Keratinocyte (primary cell): ENCODE measurements around the gene LARGE1. TPM values are rescaled to one million over a fixed set of nuclear protein-coding genes. Genes with fewer than 3 reads are reported as not detected.

Source experiments
- DNase-seq: peaks from one replicate; pipeline ENCODE4 v3.0.0-alpha.2; 2011; ENCODE audit warnings: low read depth, missing footprints, low spot score
- FAIRE-seq: peaks from 2 replicates; lab custom pipeline; 2011; peaks lifted over from hg19 to GRCh38; lab: Jason Lieb, UNC
- H2AFZ ChIP-seq: 2 replicates; pipeline ENCODE4 v1.6.0; 2012; ENCODE audit warnings: low read length, control low read depth, inconsistent platforms; ENCODE audit not compliant: control insufficient read depth
- H3K27ac ChIP-seq: 2 replicates; pipeline ENCODE4 v1.5.1; 2011; ENCODE audit warnings: low read length; ENCODE audit not compliant: control insufficient read depth, insufficient read depth
- H3K27me3 ChIP-seq: 3 replicates; pipeline ENCODE4 v1.6.0; 2011; ENCODE audit warnings: low read length; ENCODE audit not compliant: control insufficient read depth, insufficient read depth; ENCODE audit errors: extremely low read depth
- H3K36me3 ChIP-seq, 2 experiments: 2 replicates in 1 of 2; 3 replicates in 1 of 2; pipeline ENCODE4 v1.5.1; 2011; ENCODE audit warnings: low read length in 2 of 2, mild to moderate bottlenecking in 1 of 2; ENCODE audit not compliant: control insufficient read depth in 2 of 2, insufficient read depth in 2 of 2; ENCODE audit errors: extremely low read depth in 1 of 2
- H3K4me1 ChIP-seq: 3 replicates; pipeline ENCODE4 v1.5.1; 2011; ENCODE audit warnings: low read length; ENCODE audit not compliant: control insufficient read depth, insufficient read depth; ENCODE audit errors: extremely low read depth
- H3K4me2 ChIP-seq: 3 replicates; pipeline ENCODE4 v1.6.0; 2011; ENCODE audit warnings: low read depth, low read length; ENCODE audit not compliant: control insufficient read depth, insufficient read depth; ENCODE audit errors: extremely low read depth
- H3K4me3 ChIP-seq, 3 experiments: fragments of 200-600 bp in 1 of 3; sonication (generic) in 1 of 3; 2 replicates in 2 of 3; 3 replicates in 1 of 3; pipeline ENCODE4 v1.5.1; 2011 to 2016; ENCODE audit warnings: low read length in 3 of 3, mild to moderate bottlenecking in 3 of 3, control low read depth in 2 of 3, inconsistent platforms in 1 of 3, low read depth in 1 of 3, mixed read lengths in 1 of 3, mixed run types in 1 of 3, moderate library complexity in 1 of 3; ENCODE audit not compliant: control insufficient read depth in 2 of 3, insufficient read depth in 2 of 3; ENCODE audit errors: extremely low read depth in 1 of 3
- H3K79me2 ChIP-seq: 2 replicates; pipeline ENCODE4 v1.6.0; 2012; ENCODE audit warnings: low read length; ENCODE audit not compliant: control insufficient read depth, insufficient read depth
- H3K9ac ChIP-seq: 3 replicates; pipeline ENCODE4 v1.6.0; 2011; ENCODE audit warnings: low read length; ENCODE audit not compliant: control insufficient read depth, insufficient read depth; ENCODE audit errors: extremely low read depth
- H3K9me1 ChIP-seq: 3 replicates; pipeline ENCODE4 v1.6.0; 2011; ENCODE audit warnings: low read length; ENCODE audit not compliant: control insufficient read depth, insufficient read depth; ENCODE audit errors: extremely low read depth
- H3K9me3 ChIP-seq: 2 replicates; pipeline ENCODE4 v1.5.1; 2012; ENCODE audit warnings: low read depth, low read length; ENCODE audit not compliant: control insufficient read depth
- H4K20me1 ChIP-seq: 3 replicates; pipeline ENCODE4 v1.6.0; 2011; ENCODE audit warnings: low read length; ENCODE audit not compliant: control insufficient read depth, insufficient read depth; ENCODE audit errors: extremely low read depth
- CTCF ChIP-seq, 3 experiments: IDR thresholded peaks in 1 of 3; conservative IDR thresholded peaks in 1 of 3; optimal IDR thresholded peaks in 1 of 3; 2 replicates in 2 of 3; 3 replicates in 1 of 3; pipeline versions ENCODE3 to v1.5.1; 2011; ENCODE audit warnings: low read length in 3 of 3, mild to moderate bottlenecking in 3 of 3, moderate library complexity in 2 of 3, control low read depth in 1 of 3, inconsistent platforms in 1 of 3; ENCODE audit not compliant: insufficient read depth in 2 of 3; ENCODE audit errors: extremely low read depth in 1 of 3
- EZH2 ChIP-seq: IDR thresholded peaks from one replicate; pipeline ENCODE4 v1.6.1; 2012; ENCODE audit warnings: inconsistent platforms, mild to moderate bottlenecking, low read length, moderate library complexity
- dilution Hi-C: fragments of 300-500 bp; cut with MboI; formaldehyde crosslinking; loops from one replicate; pipeline ENCODE4 v1.7.0; 2020; ENCODE audit warnings: low sequenced_read_pairs; ENCODE audit not compliant: extremely low pct_ligation_motif_present
- polyA plus RNA-seq, 5 experiments: library from polyadenylated mRNA; depleted of rRNA in 3 of 5; stranded (reverse) in 3 of 5; stranded (forward) in 1 of 5; unstranded in 1 of 5; fragments of >200 nt; gene quantifications; 1 replicate in 1 of 5; 2 replicates in 3 of 5; 3 replicates in 1 of 5; pipeline versions ENCODE4 v1.2.1 to v1.2.3, GENCODE V29; 2011 to 2012; ENCODE audit warnings: missing spikeins in 2 of 5, low read depth in 1 of 5, low replicate concordance in 1 of 5

Gene LARGE1
- polyA plus RNA-seq, 1 donor (not counting 4 experiments of a cell fraction or from before 2014, with no cell fraction given): 4.5 TPM

GRCh38 chr22:33677536-33677935, 242.7 kb downstream of the LARGE1 start:
- Histone ChIP-seq H3K36me3 (no peaks in the 10 kb centered on the region), H2AFZ (no peak overlapping the region), H3K9ac (no peak overlapping the region), H3K9me3 (no peaks in the 10 kb centered on the region), H3K27ac (no peak overlapping the region), H4K20me1 (no peaks in the 10 kb centered on the region), H3K9me1 (no peaks in the 10 kb centered on the region), H3K4me2 (no peak overlapping the region), H3K4me1 (no peaks in the 10 kb centered on the region), H3K4me3 (no peak overlapping the region), H3K27me3 (no peaks in the 10 kb centered on the region), H3K79me2 (no peaks in the 10 kb centered on the region)
- TF ChIP-seq CTCF (optimal IDR thresholded peaks at IDR 0.05 in 1 of 3, IDR thresholded peaks at IDR 0.05 in 1 of 3, conservative IDR thresholded peaks at IDR 0.05 in 1 of 3; ENCODE audit: extremely low read depth in 1 of 3, insufficient read depth in 2 of 3, low read length in 3 of 3) (no peak), EZH2 (no peak)
- FAIRE-seq (no peak), DNase-seq (no peak)
- dilution Hi-C loops: no loop called here

- H3K36me3 ChIP-seq: no peaks in the 10 kb centered on the region
- no peak overlapping the region for H3K4me3 ChIP-seq
- no peak overlapping the region for H3K9ac ChIP-seq
- no peaks in the 10 kb centered on the region for H4K20me1 ChIP-seq
- FAIRE-seq (no peak), DNase-seq (no peak)
- no peaks in the 10 kb centered on the region for H3K4me1 ChIP-seq
- no peaks in the 10 kb centered on the region for H3K79me2 ChIP-seq
- TF ChIP-seq CTCF (optimal IDR thresholded peaks at IDR 0.05 in 1 of 3, IDR thresholded peaks at IDR 0.05 in 1 of 3, conservative IDR thresholded peaks at IDR 0.05 in 1 of 3; ENCODE audit: extremely low read depth in 1 of 3, insufficient read depth in 2 of 3, low read length in 3 of 3) (no peak), EZH2 (no peak)
- no peaks in the 10 kb centered on the region for H3K9me3 ChIP-seq
- H2AFZ ChIP-seq: no peak overlapping the region
- H3K4me2 ChIP-seq: no peak overlapping the region
- no peak overlapping the region for H3K27ac ChIP-seq
- dilution Hi-C loops: no loop called here
- H3K9me1 ChIP-seq: no peaks in the 10 kb centered on the region
- H3K27me3 ChIP-seq: no peaks in the 10 kb centered on the region
Observed at GRCh38 chr22:33674357-33674756, 245.9 kb downstream of the LARGE1 start.
